OCI-LY3 (cell line): ENCODE results near the gene MAPT.

Source experiments
- H2AFZ ChIP-seq: fragments of 200-600, 300-600 bp; shearing (Covaris generic); 2 replicates; pipeline ENCODE4 v1.6.0; 2014; ENCODE audit warnings: antibody characterized with exemption, low read depth, low read length
- H3K27ac ChIP-seq: fragments of 200-600, 300-600 bp; sonication (generic); 2 replicates; pipeline ENCODE4 v1.5.1; 2014; ENCODE audit warnings: mild to moderate bottlenecking, low read length, moderate library complexity, mixed read lengths
- H3K27me3 ChIP-seq: fragments of 200-600, 300-600 bp; sonication (generic); 2 replicates; pipeline ENCODE4 v1.6.1; 2014; ENCODE audit warnings: low read depth, low read length, mixed read lengths
- H3K36me3 ChIP-seq: fragments of 200-600, 300-600 bp; sonication (generic); replicated peaks from 2 replicates; pipeline ENCODE3; 2014; ENCODE audit warnings: low read depth, low read length, mixed read lengths
- H3K4me1 ChIP-seq: fragments of 300-600, 200-600 bp; sonication (generic); 2 replicates; pipeline ENCODE4 v1.6.1; 2014; ENCODE audit warnings: low read length, mixed read lengths
- H3K4me2 ChIP-seq: fragments of 200-600, 300-600 bp; sonication (generic); 2 replicates; pipeline ENCODE4 v1.6.1; 2014; ENCODE audit warnings: low read length, mixed read lengths
- H3K4me3 ChIP-seq: fragments of 300-600, 200-600 bp; sonication (generic); 2 replicates; pipeline ENCODE4 v1.5.1; 2014; ENCODE audit warnings: antibody characterized with exemption, mild to moderate bottlenecking, low read length, moderate library complexity
- H3K79me2 ChIP-seq: fragments of 300-600, 200-600 bp; shearing (Covaris generic); 2 replicates; pipeline ENCODE4 v1.6.1; 2014; ENCODE audit warnings: mild to moderate bottlenecking, low read length, mixed read lengths
- H3K9ac ChIP-seq: fragments of 300-600, 200-600 bp; shearing (Covaris generic); 2 replicates; pipeline ENCODE4 v1.6.0; 2014; ENCODE audit warnings: mild to moderate bottlenecking, low read length, moderate library complexity
- H3K9me3 ChIP-seq: fragments of 200-600, 300-600 bp; shearing (Covaris generic); 2 replicates; pipeline ENCODE4 v1.6.1; 2014; ENCODE audit warnings: low read length, mixed read lengths; ENCODE audit not compliant: insufficient read depth
- H4K20me1 ChIP-seq: fragments of 200-600, 300-600 bp; sonication (generic); 2 replicates; pipeline ENCODE4 v1.6.1; 2016; ENCODE audit warnings: low read length, mixed read lengths; ENCODE audit not compliant: insufficient read depth
- EZH2phosphoT487 ChIP-seq: fragments of 200-600 bp; shearing (Covaris generic); IDR thresholded peaks from 2 replicates; pipeline ENCODE4 v1.6.1; 2018; ENCODE audit warnings: antibody characterized with exemption, mixed run types, low read depth
- TF ChIP-seq, protein P1 (sequence below): fragments of 200-600, 300-600 bp; sonication (generic); IDR thresholded peaks from 2 replicates; pipeline ENCODE4 v1.5.1; 2014; ENCODE audit warnings: antibody characterized with exemption, low read length, low read depth

MAPT gene

DNA sequence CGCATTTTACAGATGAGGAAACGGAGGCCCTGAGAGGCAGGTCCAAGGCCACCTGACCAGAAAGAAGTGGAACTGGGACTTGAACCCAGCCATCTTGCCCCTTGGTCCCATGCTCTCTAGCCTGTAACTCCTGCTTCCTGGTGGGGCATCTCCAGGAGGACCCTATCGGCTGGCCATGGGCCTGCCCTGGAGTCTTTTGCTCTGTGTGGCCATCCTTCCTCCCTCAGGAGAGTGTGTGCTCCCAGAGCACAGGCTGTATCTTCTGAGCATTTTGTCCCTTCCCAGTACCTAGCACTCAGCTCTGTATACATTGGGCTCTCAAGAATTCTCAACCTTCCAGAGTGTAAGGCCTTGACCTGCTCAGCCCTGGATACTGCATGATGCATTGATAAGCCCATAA is 76.3 kb downstream of the MAPT start:
- Histone ChIP-seq H3K36me3 (no peaks in the 10 kb centered on the region), H3K4me1 (peaks cover 12% of the 10 kb centered on the region), H3K79me2 (no peaks in the 10 kb centered on the region), H3K27me3 (peaks cover 27% of the 10 kb centered on the region), H3K4me3 (no peak overlapping the region), H3K4me2 (no peak overlapping the region), H2AFZ (no peak overlapping the region), H3K27ac (no peak overlapping the region), H4K20me1 (no peaks in the 10 kb centered on the region), H3K9me3 (no peaks in the 10 kb centered on the region), H3K9ac (no peak overlapping the region)
- TF ChIP-seq, protein P1, sequence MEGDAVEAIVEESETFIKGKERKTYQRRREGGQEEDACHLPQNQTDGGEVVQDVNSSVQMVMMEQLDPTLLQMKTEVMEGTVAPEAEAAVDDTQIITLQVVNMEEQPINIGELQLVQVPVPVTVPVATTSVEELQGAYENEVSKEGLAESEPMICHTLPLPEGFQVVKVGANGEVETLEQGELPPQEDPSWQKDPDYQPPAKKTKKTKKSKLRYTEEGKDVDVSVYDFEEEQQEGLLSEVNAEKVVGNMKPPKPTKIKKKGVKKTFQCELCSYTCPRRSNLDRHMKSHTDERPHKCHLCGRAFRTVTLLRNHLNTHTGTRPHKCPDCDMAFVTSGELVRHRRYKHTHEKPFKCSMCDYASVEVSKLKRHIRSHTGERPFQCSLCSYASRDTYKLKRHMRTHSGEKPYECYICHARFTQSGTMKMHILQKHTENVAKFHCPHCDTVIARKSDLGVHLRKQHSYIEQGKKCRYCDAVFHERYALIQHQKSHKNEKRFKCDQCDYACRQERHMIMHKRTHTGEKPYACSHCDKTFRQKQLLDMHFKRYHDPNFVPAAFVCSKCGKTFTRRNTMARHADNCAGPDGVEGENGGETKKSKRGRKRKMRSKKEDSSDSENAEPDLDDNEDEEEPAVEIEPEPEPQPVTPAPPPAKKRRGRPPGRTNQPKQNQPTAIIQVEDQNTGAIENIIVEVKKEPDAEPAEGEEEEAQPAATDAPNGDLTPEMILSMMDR: no peak
- TF ChIP-seq EZH2phosphoT487: no peak

DNA sequence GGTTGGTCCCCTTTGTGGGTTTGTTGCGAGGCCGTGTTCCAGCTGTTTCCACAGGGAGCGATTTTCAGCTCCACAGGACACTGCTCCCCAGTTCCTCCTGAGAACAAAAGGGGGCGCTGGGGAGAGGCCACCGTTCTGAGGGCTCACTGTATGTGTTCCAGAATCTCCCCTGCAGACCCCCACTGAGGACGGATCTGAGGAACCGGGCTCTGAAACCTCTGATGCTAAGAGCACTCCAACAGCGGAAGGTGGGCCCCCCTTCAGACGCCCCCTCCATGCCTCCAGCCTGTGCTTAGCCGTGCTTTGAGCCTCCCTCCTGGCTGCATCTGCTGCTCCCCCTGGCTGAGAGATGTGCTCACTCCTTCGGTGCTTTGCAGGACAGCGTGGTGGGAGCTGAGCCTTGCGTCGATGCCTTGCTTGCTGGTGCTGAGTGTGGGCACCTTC is 77.4 kb downstream of the MAPT start:
- H3K4me1 ChIP-seq: peaks cover 16% of the 10 kb centered on the region
- peaks cover 20% of the 10 kb centered on the region; the same call in 1 of the 2 replicates for H3K27me3 ChIP-seq
- H3K27ac ChIP-seq: no peak overlapping the region
- H3K4me3 ChIP-seq: no peak overlapping the region
- H4K20me1 ChIP-seq: no peaks in the 10 kb centered on the region
- no peak overlapping the region for H3K9ac ChIP-seq
- no peaks in the 10 kb centered on the region for H3K79me2 ChIP-seq
- TF ChIP-seq, protein P1: no peak
- TF ChIP-seq EZH2phosphoT487: no peak
- no peak overlapping the region for H2AFZ ChIP-seq
- H3K36me3 ChIP-seq: no peaks in the 10 kb centered on the region
- no peak overlapping the region for H3K4me2 ChIP-seq
- no peaks in the 10 kb centered on the region for H3K9me3 ChIP-seq

DNA sequence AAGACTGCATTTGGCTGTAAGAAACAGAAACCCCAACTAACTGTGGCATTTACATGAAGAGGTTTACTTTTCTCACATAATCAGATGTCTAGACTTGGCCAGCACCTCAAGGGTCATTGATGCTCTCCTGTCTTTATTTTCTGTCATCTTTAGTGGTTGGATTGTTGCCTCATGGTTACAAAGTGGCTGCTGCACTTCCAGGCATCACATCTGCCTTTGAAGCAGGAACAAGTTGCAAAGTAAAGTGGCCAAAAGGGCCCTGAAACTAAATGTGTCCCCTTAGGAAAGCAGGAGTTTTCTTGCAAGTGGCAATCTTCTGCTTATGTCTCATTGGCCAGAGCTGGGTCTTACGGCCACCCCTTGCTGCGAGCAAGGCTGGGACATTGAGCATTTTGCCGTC is 78.2 kb downstream of the MAPT start:
- Histone ChIP-seq H3K4me3 (no peak overlapping the region), H3K4me2 (no peak overlapping the region), H3K27ac (no peak overlapping the region), H3K9ac (no peak overlapping the region), H3K4me1 (peaks cover 16% of the 10 kb centered on the region), H3K36me3 (no peaks in the 10 kb centered on the region), H3K27me3 (peaks cover 13% of the 10 kb centered on the region; the same call in 1 of the 2 replicates), H4K20me1 (no peaks in the 10 kb centered on the region), H2AFZ (no peak overlapping the region), H3K9me3 (no peaks in the 10 kb centered on the region), H3K79me2 (no peaks in the 10 kb centered on the region)
- TF ChIP-seq, protein P1: no peak
- no peak for TF ChIP-seq EZH2phosphoT487

DNA sequence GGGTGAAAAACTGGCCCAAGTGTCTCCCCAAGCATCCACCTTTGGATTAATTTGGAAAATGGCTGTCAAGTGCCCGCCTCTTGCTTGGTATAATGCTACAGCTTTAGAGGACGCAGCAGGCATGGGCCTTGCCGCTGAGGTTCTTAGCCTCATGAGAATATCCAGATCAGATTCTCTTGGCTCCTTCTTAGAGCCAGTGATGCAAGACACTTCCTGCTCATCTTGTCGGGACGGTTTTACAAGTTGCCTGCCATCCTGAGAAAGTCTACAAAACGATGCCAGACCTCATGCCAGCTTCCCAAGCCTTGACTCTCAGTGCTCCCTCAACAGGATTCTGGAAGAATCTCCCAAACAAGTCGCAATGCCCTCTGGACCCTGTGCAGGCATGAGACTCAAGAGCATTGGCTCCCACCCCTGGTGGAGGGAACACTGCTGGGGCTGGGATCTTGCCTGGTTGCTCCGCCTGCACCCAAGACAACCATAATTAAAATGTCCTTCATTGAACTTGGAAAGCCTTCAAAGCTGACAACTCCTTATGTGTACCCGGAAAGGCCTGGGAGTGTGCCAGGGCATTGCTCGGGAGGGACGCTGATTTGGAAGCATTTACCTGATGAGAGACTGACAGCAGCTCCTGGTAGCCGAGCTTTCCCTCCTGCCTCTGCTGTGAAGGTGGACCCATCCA is 78.9 kb downstream of the MAPT start:
- Histone ChIP-seq H2AFZ (no peak overlapping the region), H3K27me3 (peaks cover 6% of the 10 kb centered on the region; the same call in 1 of the 2 replicates), H3K4me1 (peaks cover 16% of the 10 kb centered on the region), H3K79me2 (no peaks in the 10 kb centered on the region), H3K4me3 (no peak overlapping the region), H3K9me3 (no peaks in the 10 kb centered on the region), H3K9ac (no peak overlapping the region), H3K27ac (no peak overlapping the region), H3K4me2 (no peak overlapping the region), H4K20me1 (no peaks in the 10 kb centered on the region), H3K36me3 (no peaks in the 10 kb centered on the region)
- no peak for TF ChIP-seq EZH2phosphoT487
- TF ChIP-seq, protein P1: no peak
